ENCODE results near the gene USP27X. TPM values are rescaled to one million over a fixed set of nuclear protein-coding genes. Genes with fewer than 3 reads are reported as not detected.

The USP27X gene
- polyA plus RNA-seq, 2 of the 4 experiments (the other 2 are of a cell fraction): 4.5 to 4.6 TPM

DNA sequence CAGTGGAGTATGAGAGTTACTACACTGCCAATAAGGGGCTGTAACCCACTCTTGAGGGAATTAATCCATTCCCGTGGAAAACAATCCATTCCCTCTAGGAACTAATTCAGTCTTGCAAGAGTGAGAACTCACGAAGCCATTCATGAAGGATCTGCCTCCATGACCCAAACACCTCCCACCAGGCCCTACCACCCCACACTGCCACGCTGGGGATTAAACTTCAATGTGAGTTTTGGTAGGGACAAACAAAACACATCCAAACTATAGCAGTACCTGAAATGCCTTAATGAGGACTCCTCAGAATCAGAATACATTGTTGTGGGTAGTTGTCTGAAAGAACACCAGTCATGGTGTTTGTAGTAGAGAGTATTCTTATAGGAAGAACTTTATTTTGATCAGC is 31.0 kb upstream of the USP27X start:
- no peaks in the 10 kb centered on the region for H3K4me1 ChIP-seq
- no peak overlapping the region for H3K4me2 ChIP-seq
- ChIA-PET CTCF (interaction anchor here (1.3 to 2.8 kb wide), 3 partner anchors 9 to 31 kb away, joined by 3 to 17 read pairs (median 4); partner anchors contain the start of gene USP27X), POLR2A (no interaction called here)
- 4% methylated on average over 3 of the region's 3 CpGs for WGBS (ENCODE audit: missing lambda C conversion rate)
- TF ChIP-seq NFE2L2 (conservative IDR thresholded peaks at IDR 0.05; ENCODE audit: low read length) (no peak), ZNF302 (CRISPR knock-in tag; IDR thresholded peaks at IDR 0.05) (no peak)
- DNase-seq (ENCODE audit: low read depth in 1 of 2, low spot score in 1 of 2) (no peak), ATAC-seq (no peak), FAIRE-seq (no peak)
- no peaks in the 10 kb centered on the region for H3K9me3 ChIP-seq
- no peak overlapping the region for H3K4me3 ChIP-seq
- H3K27ac ChIP-seq: no peak overlapping the region

- ChIA-PET CTCF (no interaction called here), POLR2A (no interaction called here)
- H3K4me1 ChIP-seq: no peaks in the 10 kb centered on the region
- DNase-seq (ENCODE audit: low read depth in 1 of 2, low spot score in 1 of 2) (no peak), ATAC-seq (no peak), FAIRE-seq (peak; percentile 68)
- H3K4me2 ChIP-seq: no peak overlapping the region
- no peak overlapping the region for H3K4me3 ChIP-seq
- 0% methylated on average over 1 of the region's 1 CpG for WGBS (ENCODE audit: missing lambda C conversion rate)
- H3K9me3 ChIP-seq: no peaks in the 10 kb centered on the region
- no peak overlapping the region for H3K27ac ChIP-seq
- no peak for TF ChIP-seq RAD21 (conservative IDR thresholded peaks at IDR 0.05 in 1 of 2, IDR thresholded peaks at IDR 0.05 in 1 of 2)
- TF ChIP-seq, protein P1, sequence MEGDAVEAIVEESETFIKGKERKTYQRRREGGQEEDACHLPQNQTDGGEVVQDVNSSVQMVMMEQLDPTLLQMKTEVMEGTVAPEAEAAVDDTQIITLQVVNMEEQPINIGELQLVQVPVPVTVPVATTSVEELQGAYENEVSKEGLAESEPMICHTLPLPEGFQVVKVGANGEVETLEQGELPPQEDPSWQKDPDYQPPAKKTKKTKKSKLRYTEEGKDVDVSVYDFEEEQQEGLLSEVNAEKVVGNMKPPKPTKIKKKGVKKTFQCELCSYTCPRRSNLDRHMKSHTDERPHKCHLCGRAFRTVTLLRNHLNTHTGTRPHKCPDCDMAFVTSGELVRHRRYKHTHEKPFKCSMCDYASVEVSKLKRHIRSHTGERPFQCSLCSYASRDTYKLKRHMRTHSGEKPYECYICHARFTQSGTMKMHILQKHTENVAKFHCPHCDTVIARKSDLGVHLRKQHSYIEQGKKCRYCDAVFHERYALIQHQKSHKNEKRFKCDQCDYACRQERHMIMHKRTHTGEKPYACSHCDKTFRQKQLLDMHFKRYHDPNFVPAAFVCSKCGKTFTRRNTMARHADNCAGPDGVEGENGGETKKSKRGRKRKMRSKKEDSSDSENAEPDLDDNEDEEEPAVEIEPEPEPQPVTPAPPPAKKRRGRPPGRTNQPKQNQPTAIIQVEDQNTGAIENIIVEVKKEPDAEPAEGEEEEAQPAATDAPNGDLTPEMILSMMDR (IDR thresholded peaks at IDR 0.05): no peak
- no peak for TF ChIP-seq RARB (CRISPR knock-in tag; IDR thresholded peaks at IDR 0.05)
- TF ChIP-seq SREBF2 (IDR thresholded peaks at IDR 0.05): no peak
- no peak for TF ChIP-seq SMC3 (IDR thresholded peaks at IDR 0.05)
- TF ChIP-seq TFCP2L1 (CRISPR knock-in tag; IDR thresholded peaks at IDR 0.05): no peak
- TF ChIP-seq TP53 (CRISPR knock-in tag; IDR thresholded peaks at IDR 0.05): no peak
- TF ChIP-seq HDAC2 (IDR thresholded peaks at IDR 0.05): no peak
- no peak for TF ChIP-seq CEBPB (IDR thresholded peaks at IDR 0.05)
- no peak for TF ChIP-seq PHF8 (IDR thresholded peaks at IDR 0.05; ENCODE audit: borderline replicate concordance, low read depth)
- no peak for TF ChIP-seq ESRRA (IDR thresholded peaks at IDR 0.05; ENCODE audit: borderline replicate concordance, low read length)
- no peak for TF ChIP-seq ZFP36 (IDR thresholded peaks at IDR 0.05; ENCODE audit: borderline replicate concordance, partially characterized antibody)
- TF ChIP-seq KDM5A (IDR thresholded peaks at IDR 0.05): no peak
- TF ChIP-seq KDM1A (IDR thresholded peaks at IDR 0.05; ENCODE audit: low read depth): no peak
- TF ChIP-seq PBX3 (IDR thresholded peaks at IDR 0.05): no peak
These were observed 29.3 kb upstream of the USP27X start for GRCh38 chrX:49850028-49850427.

DNA sequence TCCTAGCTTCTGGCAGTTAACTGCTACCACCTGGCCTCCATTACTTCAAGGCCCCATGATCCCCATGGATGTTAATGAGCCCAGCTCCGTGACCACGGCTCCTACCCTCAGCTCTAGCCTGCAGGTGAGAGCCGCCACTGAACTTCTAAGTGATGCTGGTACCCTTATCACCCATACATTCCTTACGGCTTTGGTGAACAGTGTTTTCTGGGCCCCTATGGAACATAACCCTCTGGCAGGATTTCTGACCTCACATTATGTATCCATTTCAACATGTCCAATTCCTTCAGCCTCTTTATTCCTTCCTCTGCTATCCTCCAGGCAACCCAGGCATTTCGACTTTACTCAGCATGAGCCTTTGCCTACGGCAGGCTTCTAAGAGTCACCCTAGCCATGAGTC is 25.6 kb upstream of the USP27X start:
- H3K9me3 ChIP-seq: no peaks in the 10 kb centered on the region
- ATAC-seq: no peak
- WGBS (ENCODE audit: missing lambda C conversion rate): 37% methylated on average over 4 of the region's 6 CpGs
- ChIA-PET CTCF (interaction anchor here (1.9 kb wide), 1 partner anchor 15 kb away, joined by 5 read pairs; no protein-coding TSS in a partner anchor), POLR2A (no interaction called here)
- no peak overlapping the region for H3K4me3 ChIP-seq
- no peak overlapping the region for H3K4me2 ChIP-seq
- no peak for DNase-seq (ENCODE audit: low read depth in 1 of 2, low spot score in 1 of 2)
- no peaks in the 10 kb centered on the region for H3K4me1 ChIP-seq
- FAIRE-seq: no peak
- H3K27ac ChIP-seq: no peak overlapping the region
- TF ChIP-seq POLR2AphosphoS2 (conservative IDR thresholded peaks at IDR 0.05; ENCODE audit: low read length) (no peak), USF2 (IDR thresholded peaks at IDR 0.05) (no peak), HOXB13 (CRISPR knock-in tag; IDR thresholded peaks at IDR 0.05; ENCODE audit: low read depth) (no peak), NPAS2 (CRISPR knock-in tag; IDR thresholded peaks at IDR 0.05; ENCODE audit: borderline replicate concordance) (no peak), CHD2 (IDR thresholded peaks at IDR 0.05; ENCODE audit: low read length, partially characterized antibody) (no peak), ZFP36 (IDR thresholded peaks at IDR 0.05; ENCODE audit: borderline replicate concordance, partially characterized antibody) (no peak), HOXA7 (CRISPR knock-in tag; IDR thresholded peaks at IDR 0.05) (no peak), ZNF302 (CRISPR knock-in tag; IDR thresholded peaks at IDR 0.05) (no peak), EP300 (IDR thresholded peaks at IDR 0.05) (no peak), RCOR1 (IDR thresholded peaks at IDR 0.05; ENCODE audit: low read depth, low read length) (no peak), EHMT2 (IDR thresholded peaks at IDR 0.05; ENCODE audit: low read depth) (no peak), CBX2 (IDR thresholded peaks at IDR 0.05; ENCODE audit: borderline replicate concordance, low read depth) (no peak), RARB (CRISPR knock-in tag; IDR thresholded peaks at IDR 0.05) (no peak)
- TF ChIP-seq, protein P2, sequence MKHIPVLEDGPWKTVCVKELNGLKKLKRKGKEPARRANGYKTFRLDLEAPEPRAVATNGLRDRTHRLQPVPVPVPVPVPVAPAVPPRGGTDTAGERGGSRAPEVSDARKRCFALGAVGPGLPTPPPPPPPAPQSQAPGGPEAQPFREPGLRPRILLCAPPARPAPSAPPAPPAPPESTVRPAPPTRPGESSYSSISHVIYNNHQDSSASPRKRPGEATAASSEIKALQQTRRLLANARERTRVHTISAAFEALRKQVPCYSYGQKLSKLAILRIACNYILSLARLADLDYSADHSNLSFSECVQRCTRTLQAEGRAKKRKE (CRISPR knock-in tag; IDR thresholded peaks at IDR 0.05; ENCODE audit: low read depth): no peak
- TF ChIP-seq, protein P1 (IDR thresholded peaks at IDR 0.05): no peak

All from A549 (cell line).